Endothelial cell of umbilical vein (primary cell): ENCODE measurements around the gene VCL. TPM values are rescaled to one million over a fixed set of nuclear protein-coding genes. Genes with fewer than 3 reads are reported as not detected.

Source experiments
- BruUV-seq: library from RNA; stranded (reverse); fragments of 400-500 nt; replicated peaks from 2 replicates; lab custom pipeline; 2021; lab: Mats Ljungman, UMichigan
- CTCF ChIA-PET: fragments of 300-600, 350-600 bp; sonication (Branson Sonifier 250); formaldehyde crosslinking; loops from one replicate; lab custom pipeline; 2021; ENCODE audit warnings: antibody characterized with exemption, inconsistent platforms; lab: Charles Lee
- POLR2A ChIA-PET: fragments of 300-600, 350-600 bp; sonication (Branson Sonifier 250); formaldehyde crosslinking; loops from one replicate; lab custom pipeline; 2021; ENCODE audit warnings: antibody characterized with exemption, inconsistent platforms; lab: Charles Lee
- DNase-seq: peaks from one replicate; pipeline ENCODE4 v3.0.0-alpha.2; 2011; ENCODE audit warnings: low read depth, low spot score
- FAIRE-seq: peaks from 2 replicates; lab custom pipeline; 2011; peaks lifted over from hg19 to GRCh38; lab: Jason Lieb, UNC
- H2AFZ ChIP-seq: 2 replicates; pipeline ENCODE4 v1.6.0; 2012; ENCODE audit warnings: low read depth, low read length, control low read depth, inconsistent platforms
- H3K27ac ChIP-seq: 2 replicates; pipeline ENCODE4 v1.5.1; 2011; ENCODE audit warnings: low read depth, mild to moderate bottlenecking, control low read depth, low read length, moderate library complexity; ENCODE audit not compliant: insufficient read depth
- H3K27me3 ChIP-seq, 2 experiments: 2 replicates each; pipeline versions ENCODE4 v1.6.0 to v1.6.1; 2011; ENCODE audit warnings: low read length in 2 of 2, mixed read lengths in 1 of 2; ENCODE audit not compliant: control insufficient read depth in 2 of 2, insufficient read depth in 2 of 2
- H3K36me3 ChIP-seq, 2 experiments: 2 replicates in 1 of 2; 3 replicates in 1 of 2; pipeline ENCODE4 v1.5.1; 2011; ENCODE audit warnings: low read length in 2 of 2, mild to moderate bottlenecking in 1 of 2, moderate library complexity in 1 of 2; ENCODE audit not compliant: control insufficient read depth in 2 of 2, insufficient read depth in 2 of 2; ENCODE audit errors: extremely low read depth in 1 of 2
- H3K4me1 ChIP-seq: 3 replicates; pipeline ENCODE4 v1.5.1; 2011; ENCODE audit warnings: mild to moderate bottlenecking, low read length; ENCODE audit not compliant: control insufficient read depth, insufficient read depth; ENCODE audit errors: extremely low read depth
- H3K4me2 ChIP-seq: 2 replicates; pipeline ENCODE4 v1.6.1; 2011; ENCODE audit warnings: low read length, control low read depth, mixed read lengths; ENCODE audit not compliant: insufficient read depth
- H3K4me3 ChIP-seq, 3 experiments: fragments of 200-600 bp in 1 of 3; sonication (generic), shearing (Covaris generic) in 1 of 3; replicated peaks in 1 of 3; 2 replicates each; pipeline ENCODE4 v1.5.1; 2011 to 2016; ENCODE audit warnings: control low read depth in 3 of 3, low read length in 3 of 3, mild to moderate bottlenecking in 2 of 3, inconsistent platforms in 1 of 3, low read depth in 1 of 3, moderate library complexity in 1 of 3; ENCODE audit not compliant: insufficient read depth in 1 of 3
- H3K79me2 ChIP-seq: 2 replicates; pipeline ENCODE4 v1.6.0; 2012; ENCODE audit warnings: low read length, inconsistent platforms; ENCODE audit not compliant: control insufficient read depth, insufficient read depth
- H3K9ac ChIP-seq: replicated peaks from 2 replicates; pipeline ENCODE3; 2011; ENCODE audit warnings: low read length, control low read depth; ENCODE audit not compliant: insufficient read depth; ENCODE audit errors: extremely low read depth
- H3K9me1 ChIP-seq: replicated peaks from 3 replicates; pipeline ENCODE4 v1.6.0; 2011; ENCODE audit warnings: mild to moderate bottlenecking, low read length; ENCODE audit not compliant: control insufficient read depth, insufficient read depth; ENCODE audit errors: extremely low read depth
- H3K9me3 ChIP-seq: replicated peaks from 2 replicates; pipeline ENCODE4 v1.5.1; 2012; ENCODE audit warnings: low read length, inconsistent platforms; ENCODE audit not compliant: control insufficient read depth, insufficient read depth
- H4K20me1 ChIP-seq: replicated peaks from 2 replicates; pipeline ENCODE3; 2011; ENCODE audit warnings: mild to moderate bottlenecking, low read length; ENCODE audit not compliant: control insufficient read depth, insufficient read depth; ENCODE audit errors: extremely low read depth
- CTCF ChIP-seq, 2 donors: IDR thresholded peaks; 1 replicate in 1 of 2; 2 replicates in 1 of 2; pipeline ENCODE4 v1.5.1; 2011; ENCODE audit warnings: low read length in 2 of 2, mild to moderate bottlenecking in 2 of 2, moderate library complexity in 2 of 2, control low read depth in 1 of 2, inconsistent platforms in 1 of 2, low read depth in 1 of 2; ENCODE audit not compliant: insufficient read depth in 1 of 2; ENCODE audit errors: extremely low read depth in 1 of 2
- EZH2 ChIP-seq: IDR thresholded peaks from 2 replicates; pipeline ENCODE4 v1.6.1; 2012; ENCODE audit warnings: borderline replicate concordance, low read depth, mild to moderate bottlenecking, moderate library complexity, low read length, inconsistent platforms; ENCODE audit not compliant: severe bottlenecking
- FOS ChIP-seq: IDR thresholded peaks from 2 replicates; pipeline ENCODE4 v1.6.1; 2011; ENCODE audit warnings: mild to moderate bottlenecking, low read length, moderate library complexity, borderline replicate concordance; ENCODE audit not compliant: insufficient read depth
- GATA2 ChIP-seq: IDR thresholded peaks from 2 replicates; pipeline ENCODE4 v1.7.0; 2011; ENCODE audit warnings: low read depth, mild to moderate bottlenecking, moderate library complexity, mixed read lengths, low read length; ENCODE audit not compliant: insufficient read length, insufficient read depth
- JUN ChIP-seq: IDR thresholded peaks from 2 replicates; pipeline ENCODE4 v1.6.1; 2011; ENCODE audit warnings: borderline replicate concordance, low read depth; ENCODE audit not compliant: insufficient read length, insufficient read depth
- MAX ChIP-seq: IDR thresholded peaks from 2 replicates; pipeline ENCODE4 v1.6.1; 2011; ENCODE audit not compliant: insufficient read depth, insufficient read length
- MYC ChIP-seq: IDR thresholded peaks from one replicate; pipeline ENCODE4 v1.6.1; 2011; ENCODE audit warnings: mild to moderate bottlenecking, low read depth, low read length
- POLR2A ChIP-seq: IDR thresholded peaks from 2 replicates; pipeline ENCODE4 v1.6.1; 2012; ENCODE audit warnings: low read depth, mild to moderate bottlenecking, control low read depth, low read length
- POLR2AphosphoS5 ChIP-seq: IDR thresholded peaks from 2 replicates; pipeline ENCODE4 v1.6.1; 2012; ENCODE audit warnings: low read depth, mild to moderate bottlenecking, control low read depth, low read length, moderate library complexity; ENCODE audit not compliant: insufficient read depth
- dilution Hi-C: fragments of 300-500 bp; cut with MboI; formaldehyde crosslinking; loops from one replicate; pipeline ENCODE4 v1.15.0; 2019; ENCODE audit warnings: low sequenced_read_pairs; ENCODE audit not compliant: extremely low pct_ligation_motif_present
- intact Hi-C: fragments of 100-400 bp; cut with micrococcal nuclease; formaldehyde crosslinking; loops from one replicate; pipeline ENCODE4 v1.10.0; 2022
- polyA plus RNA-seq, 4 experiments: library from polyadenylated mRNA; depleted of rRNA in 3 of 4; stranded (reverse) in 3 of 4; unstranded in 1 of 4; fragments of >200 nt; gene quantifications; 2 replicates each; pipeline versions ENCODE4 v1.2.1 to v1.2.3, GENCODE V29; 2011 to 2012; ENCODE audit warnings: missing spikeins in 1 of 4
- total RNA-seq: library from RNA; stranded (reverse); gene quantifications from 2 replicates; pipeline ENCODE4 v1.2.3, GENCODE V29; 2021

Gene VCL
- total and polyA plus RNA-seq, 2 donors (not counting 3 experiments of a cell fraction or from before 2014, with no cell fraction given), result 95.4 to 231 TPM

- DNase-seq (no peak), FAIRE-seq (no peak)
- dilution Hi-C loops (no loop called here), intact Hi-C loops (no loop called here)
- no peaks in the 10 kb centered on the region for H3K9me3 ChIP-seq
- H3K9me1 ChIP-seq, result no peaks in the 10 kb centered on the region
- TF ChIP-seq POLR2AphosphoS5 (no peak), EZH2 (no peak), MYC (no peak), JUN (no peak), GATA2 (no peak), CTCF (IDR thresholded peaks at IDR 0.05; ENCODE audit: extremely low read depth in 1 of 2, insufficient read depth in 1 of 2, low read depth in 1 of 2, low read length in 2 of 2) (no peak), FOS (no peak), POLR2A (no peak), MAX (no peak)
- ChIA-PET CTCF (interaction anchor here (1.5 to 1.9 kb wide), 2 partner anchors 9 to 16 kb away, joined by 3 to 42 read pairs; no protein-coding TSS in a partner anchor), POLR2A (no interaction called here)
- no peak overlapping the region for H3K9ac ChIP-seq
- BruUV-seq, result no TSS peak
- no peak overlapping the region for H3K4me2 ChIP-seq
- H3K4me3 ChIP-seq, result no peak overlapping the region
- H3K4me1 ChIP-seq, result peaks cover 63% of the 10 kb centered on the region
- peaks cover 59% of the 10 kb centered on the region for H3K79me2 ChIP-seq
- peaks cover 8 to 18% of the 10 kb centered on the region in 2 experiments for H3K36me3 ChIP-seq
- no peak overlapping the region for H2AFZ ChIP-seq
- H3K27ac ChIP-seq, result peak overlapping the region; percentile 7
- no peaks in the 10 kb centered on the region for H3K27me3 ChIP-seq
- no peaks in the 10 kb centered on the region for H4K20me1 ChIP-seq
Measured at GRCh38 chr10:74072503-74072902, 74.6 kb downstream of the VCL start.
